SK-N-SH (cell line): Measurements from ENCODE around the gene ARMC9. TPM values are rescaled to one million over a fixed set of nuclear protein-coding genes. Genes with fewer than 3 reads are reported as not detected.

Experiments
- CTCF ChIA-PET: fragments of 300-600, 350-600 bp; formaldehyde crosslinking; extraction: SDS; loops from one replicate; lab custom pipeline; 2021; lab: Yijun Ruan, JAX
- POLR2A ChIA-PET: fragments of 350-600 bp; sonication (Branson Sonifier 250); formaldehyde crosslinking; extraction: SDS; loops from one replicate; lab custom pipeline; 2020; ENCODE audit warnings: antibody characterized with exemption, inconsistent platforms; lab: Yijun Ruan, JAX
- DNase-seq: peaks from one replicate; pipeline ENCODE4 v3.0.0; 2012
- H2AFZ ChIP-seq: fragments of 200-600 bp; sonication (generic); 2 replicates; pipeline ENCODE4 v1.8.1; 2016; ENCODE audit warnings: antibody characterized with exemption, mild to moderate bottlenecking, low read depth
- H3F3A ChIP-seq: fragments of 200-600 bp; sonication (generic); replicated peaks from 2 replicates; pipeline ENCODE3; 2016; ENCODE audit warnings: antibody characterized with exemption, mild to moderate bottlenecking; ENCODE audit not compliant: insufficient read depth
- H3K27ac ChIP-seq, 2 experiments: fragments of 200-500 bp in 1 of 2; fragments of 200-600 bp in 1 of 2; sonication (Bioruptor generic) in 1 of 2; sonication (generic), shearing (Covaris generic) in 1 of 2; 2 replicates each; pipeline versions ENCODE4 v1.5.1 to v1.6.1; 2014 to 2016; ENCODE audit warnings: low read depth in 2 of 2, inconsistent platforms in 1 of 2, low read length in 1 of 2, mild to moderate bottlenecking in 1 of 2, mixed read lengths in 1 of 2
- H3K27me3 ChIP-seq: fragments of 200-600 bp; sonication (generic), shearing (Covaris generic); 2 replicates; pipeline ENCODE4 v1.6.1; 2016; ENCODE audit warnings: mixed run types; ENCODE audit not compliant: insufficient read depth
- H3K36me3 ChIP-seq, 2 experiments: fragments of 200-500 bp in 1 of 2; fragments of 200-600 bp in 1 of 2; sonication (Bioruptor generic) in 1 of 2; sonication (generic) in 1 of 2; replicated peaks in 1 of 2; 2 replicates each; pipeline versions ENCODE3 to v1.5.1; 2014 to 2016; ENCODE audit warnings: low read length in 1 of 2, mild to moderate bottlenecking in 1 of 2; ENCODE audit not compliant: insufficient read depth in 2 of 2, control insufficient read depth in 1 of 2
- H3K4me1 ChIP-seq, 2 experiments: fragments of 200-500 bp in 1 of 2; fragments of 200-600 bp in 1 of 2; sonication (Bioruptor generic) in 1 of 2; sonication (generic), shearing (Covaris generic) in 1 of 2; 2 replicates each; pipeline versions ENCODE4 v1.5.1 to v1.6.1; 2014 to 2016; ENCODE audit warnings: low read depth in 1 of 2, low read length in 1 of 2, mixed run types in 1 of 2; ENCODE audit not compliant: insufficient read depth in 2 of 2, control insufficient read depth in 1 of 2
- H3K4me2 ChIP-seq: fragments of 200-600 bp; sonication (generic), shearing (Covaris generic); 2 replicates; pipeline ENCODE4 v1.6.1; 2017; ENCODE audit warnings: mixed run types
- H3K4me3 ChIP-seq, 2 experiments: fragments of 200-500 bp in 1 of 2; fragments of 200-600 bp in 1 of 2; sonication (Bioruptor generic) in 1 of 2; sonication (generic), shearing (Covaris generic) in 1 of 2; 2 replicates each; pipeline versions ENCODE4 v1.5.1 to v1.8.1; 2014 to 2016; ENCODE audit warnings: low read depth in 2 of 2, inconsistent platforms in 1 of 2, low read length in 1 of 2, mild to moderate bottlenecking in 1 of 2, mixed read lengths in 1 of 2, moderate library complexity in 1 of 2
- H3K79me2 ChIP-seq: fragments of 200-600 bp; sonication (generic); 2 replicates; pipeline ENCODE4 v1.8.1; 2017; ENCODE audit warnings: mild to moderate bottlenecking; ENCODE audit not compliant: insufficient read depth
- H3K9ac ChIP-seq: fragments of 200-600 bp; sonication (generic); 2 replicates; pipeline ENCODE4 v1.6.1; 2017; ENCODE audit warnings: mixed run types
- H3K9me2 ChIP-seq: fragments of 200-600 bp; sonication (generic); 2 replicates; pipeline ENCODE4 v1.6.1; 2017; ENCODE audit warnings: mixed run types
- H3K9me3 ChIP-seq: fragments of 200-600 bp; sonication (generic); 2 replicates; pipeline ENCODE4 v1.6.1; 2017; ENCODE audit warnings: mixed run types, mild to moderate bottlenecking, moderate library complexity
- H4K20me1 ChIP-seq: fragments of 200-600 bp; sonication (generic); 2 replicates; pipeline ENCODE4 v1.6.1; 2017; ENCODE audit warnings: mild to moderate bottlenecking, mixed run types; ENCODE audit not compliant: insufficient read depth
- CTCF ChIP-seq: fragments of 200-600 bp; sonication (generic); IDR thresholded peaks from 2 replicates; pipeline ENCODE4 v1.6.1; 2017; ENCODE audit warnings: antibody characterized with exemption, mild to moderate bottlenecking, moderate library complexity
- EP300 ChIP-seq, 2 experiments: IDR thresholded peaks; 2 replicates each; pipeline versions ENCODE4 v1.4.0 to v1.6.1; 2012; ENCODE audit warnings: borderline replicate concordance in 1 of 2, low read depth in 1 of 2, low read length in 1 of 2
- EZH2phosphoT487 ChIP-seq: fragments of 200-600 bp; sonication (generic); IDR thresholded peaks from 2 replicates; pipeline ENCODE4 v1.6.1; 2017; ENCODE audit warnings: low read depth, mixed run types, mild to moderate bottlenecking, antibody characterized with exemption, moderate library complexity, borderline replicate concordance
- FOXJ3 ChIP-seq: sonication (generic); formaldehyde crosslinking; IDR thresholded peaks from 2 replicates; pipeline ENCODE4 v1.5.1; 2020; ENCODE audit warnings: mild to moderate bottlenecking, missing genetic modification reagents
- GABPA ChIP-seq: IDR thresholded peaks from 2 replicates; pipeline ENCODE4 v1.4.0; 2012; ENCODE audit warnings: low read depth, mild to moderate bottlenecking
- GATA2 ChIP-seq: sonication (generic); formaldehyde crosslinking; IDR thresholded peaks from 2 replicates; pipeline ENCODE4 v1.5.0; 2020; ENCODE audit warnings: mild to moderate bottlenecking, missing genetic modification reagents
- JUND ChIP-seq: IDR thresholded peaks from 2 replicates; pipeline ENCODE4 v1.4.0; 2012
- MAX ChIP-seq: IDR thresholded peaks from 2 replicates; pipeline ENCODE4 v1.4.0; 2012; ENCODE audit warnings: low read depth
- MEF2A ChIP-seq: IDR thresholded peaks from 2 replicates; pipeline ENCODE4 v1.4.0; 2012; ENCODE audit warnings: low read depth, borderline replicate concordance
- NFIC ChIP-seq: IDR thresholded peaks from 2 replicates; pipeline ENCODE4 v1.4.0; 2012; ENCODE audit warnings: borderline replicate concordance
- NRF1 ChIP-seq: IDR thresholded peaks from 2 replicates; pipeline ENCODE4 v1.6.1; 2012; ENCODE audit warnings: low read depth, mild to moderate bottlenecking, low read length
- PBX3 ChIP-seq: IDR thresholded peaks from 2 replicates; pipeline ENCODE4; 2012
- POLR2AphosphoS5 ChIP-seq: IDR thresholded peaks from 2 replicates; pipeline ENCODE4 v1.6.1; 2012; ENCODE audit warnings: low read depth, low read length
- RAD21 ChIP-seq: IDR thresholded peaks from 2 replicates; pipeline ENCODE4 v1.6.1; 2012; ENCODE audit warnings: mild to moderate bottlenecking, low read length
- RCOR1 ChIP-seq: fragments of 150-350 bp; IDR thresholded peaks from 2 replicates; pipeline ENCODE4 v1.6.1; 2017; ENCODE audit warnings: antibody characterized with exemption, low read length
- RFX5 ChIP-seq: IDR thresholded peaks from 2 replicates; pipeline ENCODE4 v1.6.1; 2012; ENCODE audit warnings: mild to moderate bottlenecking, improper control_type of control experiment, low read length
- SMC3 ChIP-seq: IDR thresholded peaks from 2 replicates; pipeline ENCODE4 v1.6.1; 2012; ENCODE audit warnings: low read depth, low read length, improper control_type of control experiment
- TAF1 ChIP-seq: IDR thresholded peaks from 2 replicates; pipeline ENCODE4 v1.6.1; 2012; ENCODE audit warnings: low read depth, mild to moderate bottlenecking, low read length, moderate library complexity, borderline replicate concordance
- YY1 ChIP-seq: IDR thresholded peaks from 2 replicates; pipeline ENCODE4 v1.4.0; 2012; ENCODE audit warnings: low read depth, mild to moderate bottlenecking
- ZBTB33 ChIP-seq: IDR thresholded peaks from 2 replicates; pipeline ENCODE4 v1.4.0; 2012; ENCODE audit warnings: low read depth, borderline replicate concordance
- WGBS: methylation state at CpG from one replicate; pipeline ENCODE4 v1.1.6; 2017; ENCODE audit warnings: low lambda C conversion rate; 5-methylcytosine and 5-hydroxymethylcytosine counted together
- polyA plus RNA-seq, 3 experiments: library from polyadenylated mRNA; depleted of rRNA; stranded (reverse); fragments of >200 nt; gene quantifications; 2 replicates each; pipeline ENCODE4 v1.2.3, GENCODE V29; 2012

ARMC9 gene
- polyA plus RNA-seq, 1 of the 3 experiments (the other 2 are of a cell fraction) = 25.3 TPM

GRCh38 chr2:231330311-231330710 lies 131.9 kb downstream of the ARMC9 start (continued):
- no peak for TF ChIP-seq EP300 (IDR thresholded peaks at IDR 0.05; ENCODE audit: borderline replicate concordance in 1 of 2, low read depth in 1 of 2, low read length in 1 of 2)

- CTCF ChIA-PET = no interaction called here
- H3K9me3 ChIP-seq = no peaks in the 10 kb centered on the region
- H3F3A ChIP-seq = no peaks in the 10 kb centered on the region
- WGBS = 82% methylated on average over 5 of the region's 7 CpGs
- no peak overlapping the region for H3K9ac ChIP-seq
- H3K4me2 ChIP-seq = no peak overlapping the region
- peaks cover 6 to 24% of the 10 kb centered on the region in 2 experiments for H3K36me3 ChIP-seq
- H3K27ac ChIP-seq = no peak overlapping the region
- H3K79me2 ChIP-seq = no peaks in the 10 kb centered on the region
- no peaks in the 10 kb centered on the region for H3K27me3 ChIP-seq
- H3K9me2 ChIP-seq = no peaks in the 10 kb centered on the region
- H3K4me3 ChIP-seq = no peak overlapping the region
- no peak for TF ChIP-seq NFIC
- TF ChIP-seq MEF2A = no peak
- DNase-seq = no peak
- POLR2A ChIA-PET = no interaction called here
- H4K20me1 ChIP-seq = no peaks in the 10 kb centered on the region
- no peaks in the 10 kb centered on the region for H3K4me1 ChIP-seq
- no peak overlapping the region for H2AFZ ChIP-seq
Measured at GRCh38 chr2:231331533-231331932, 133.1 kb downstream of the ARMC9 start.

- Histone ChIP-seq H3K4me2 (no peak overlapping the region), H4K20me1 (no peaks in the 10 kb centered on the region), H3K9me3 (no peaks in the 10 kb centered on the region), H3K27me3 (no peaks in the 10 kb centered on the region), H3K9me2 (no peaks in the 10 kb centered on the region), H3K36me3 (peaks cover 6 to 24% of the 10 kb centered on the region in 2 experiments), H3K27ac (no peak overlapping the region), H3K79me2 (no peaks in the 10 kb centered on the region), H3K4me3 (no peak overlapping the region), H2AFZ (no peak overlapping the region), H3K4me1 (no peaks in the 10 kb centered on the region), H3F3A (no peaks in the 10 kb centered on the region), H3K9ac (no peak overlapping the region)
- CTCF ChIA-PET = no interaction called here
- 90% methylated on average over 5 of the region's 6 CpGs for WGBS
- no peak for DNase-seq
- no peak for TF ChIP-seq EZH2phosphoT487
- TF ChIP-seq EP300 (IDR thresholded peaks at IDR 0.05; ENCODE audit: borderline replicate concordance in 1 of 2, low read depth in 1 of 2, low read length in 1 of 2) = no peak
- no peak for TF ChIP-seq PBX3
- TF ChIP-seq RFX5 = no peak
- TF ChIP-seq GATA2 = no peak
- no peak for TF ChIP-seq FOXJ3 (CRISPR knock-in tag)
- no peak for TF ChIP-seq TAF1
- TF ChIP-seq RAD21 = no peak
- no peak for TF ChIP-seq MEF2A
- no peak for TF ChIP-seq POLR2AphosphoS5
- TF ChIP-seq ZBTB33 = no peak
- TF ChIP-seq YY1 = no peak
- TF ChIP-seq JUND = no peak
- no peak for TF ChIP-seq RCOR1
- TF ChIP-seq MAX = no peak
- TF ChIP-seq GABPA = no peak
- TF ChIP-seq NRF1 = no peak
- TF ChIP-seq CTCF = no peak
- no peak for TF ChIP-seq SMC3
- TF ChIP-seq NFIC = no peak
- POLR2A ChIA-PET = no interaction called here
Measured at GRCh38 chr2:231332388-231332787, 134.0 kb downstream of the ARMC9 start.
